Measurements from ENCODE around the gene FANCE. TPM values are rescaled to one million over a fixed set of nuclear protein-coding genes. Genes with fewer than 3 reads are reported as not detected.

FANCE gene
- total RNA-seq, 2 experiments from 2014 or later: 1.6 to 1.7 TPM

GRCh38 chr6:35506536-35506935, 54.4 kb downstream of the FANCE start:
- no peak overlapping the region for H3K4me3 Mint-ChIP-seq
- H3K9me3 Mint-ChIP-seq: no peaks in the 10 kb centered on the region
- H3K27ac Mint-ChIP-seq: no peak overlapping the region
- intact Hi-C loops (cut with DNase I, micrococcal nuclease): no loop called here
- no peak overlapping the region for H3K4me3 ChIP-seq (ENCODE audit: low read length)
- H3K36me3 Mint-ChIP-seq (ENCODE audit: low read depth): no peaks in the 10 kb centered on the region
- ATAC-seq (ENCODE audit: poor library complexity) (no peak), DNase-seq (no peak)
- H3K27me3 ChIP-seq (ENCODE audit: control insufficient read depth in 1 of 2, insufficient read depth in 2 of 2, low read length in 2 of 2): peaks cover 15 to 21% of the 10 kb centered on the region in 2 experiments
- H3K36me3 ChIP-seq (ENCODE audit: insufficient read depth, low read length): no peaks in the 10 kb centered on the region
- ChIA-PET POLR2A (no interaction called here), CTCF (no interaction called here)
- H3K27ac ChIP-seq (ENCODE audit: low read depth in 1 of 2, low read length in 2 of 2): no peak overlapping the region
- H3K27me3 Mint-ChIP-seq: peaks cover 18% of the 10 kb centered on the region
- H3K9me3 ChIP-seq (ENCODE audit: control insufficient read depth in 1 of 2, insufficient read depth in 1 of 2, low read length in 2 of 2): peaks cover 0 to 2% of the 10 kb centered on the region in 2 experiments
- no peaks in the 10 kb centered on the region for H3K4me1 Mint-ChIP-seq (ENCODE audit: low read depth)
- TF ChIP-seq, protein P1, sequence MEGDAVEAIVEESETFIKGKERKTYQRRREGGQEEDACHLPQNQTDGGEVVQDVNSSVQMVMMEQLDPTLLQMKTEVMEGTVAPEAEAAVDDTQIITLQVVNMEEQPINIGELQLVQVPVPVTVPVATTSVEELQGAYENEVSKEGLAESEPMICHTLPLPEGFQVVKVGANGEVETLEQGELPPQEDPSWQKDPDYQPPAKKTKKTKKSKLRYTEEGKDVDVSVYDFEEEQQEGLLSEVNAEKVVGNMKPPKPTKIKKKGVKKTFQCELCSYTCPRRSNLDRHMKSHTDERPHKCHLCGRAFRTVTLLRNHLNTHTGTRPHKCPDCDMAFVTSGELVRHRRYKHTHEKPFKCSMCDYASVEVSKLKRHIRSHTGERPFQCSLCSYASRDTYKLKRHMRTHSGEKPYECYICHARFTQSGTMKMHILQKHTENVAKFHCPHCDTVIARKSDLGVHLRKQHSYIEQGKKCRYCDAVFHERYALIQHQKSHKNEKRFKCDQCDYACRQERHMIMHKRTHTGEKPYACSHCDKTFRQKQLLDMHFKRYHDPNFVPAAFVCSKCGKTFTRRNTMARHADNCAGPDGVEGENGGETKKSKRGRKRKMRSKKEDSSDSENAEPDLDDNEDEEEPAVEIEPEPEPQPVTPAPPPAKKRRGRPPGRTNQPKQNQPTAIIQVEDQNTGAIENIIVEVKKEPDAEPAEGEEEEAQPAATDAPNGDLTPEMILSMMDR (IDR thresholded peaks at IDR 0.05): no peak
- peaks cover 2% of the 10 kb centered on the region for H3K4me1 ChIP-seq (ENCODE audit: insufficient read depth, low read length)

GRCh38 chr6:35507221-35507620, 55.1 kb downstream of the FANCE start:
- peaks cover 20 to 26% of the 10 kb centered on the region in 2 experiments for H3K27me3 ChIP-seq (ENCODE audit: control insufficient read depth in 1 of 2, insufficient read depth in 2 of 2, low read length in 2 of 2)
- H3K36me3 Mint-ChIP-seq (ENCODE audit: low read depth): no peaks in the 10 kb centered on the region

GRCh38 chr6:35508027-35508426, 55.9 kb downstream of the FANCE start:
- Histone ChIP-seq H3K36me3 (ENCODE audit: insufficient read depth, low read length) (no peaks in the 10 kb centered on the region), H3K27me3 (ENCODE audit: control insufficient read depth in 1 of 2, insufficient read depth in 2 of 2, low read length in 2 of 2) (peaks cover 21 to 27% of the 10 kb centered on the region in 2 experiments), H3K4me1 (ENCODE audit: insufficient read depth, low read length) (peaks cover 4% of the 10 kb centered on the region), H3K27ac (ENCODE audit: low read depth in 1 of 2, low read length in 2 of 2) (no peak overlapping the region), H3K9me3 (ENCODE audit: control insufficient read depth in 1 of 2, insufficient read depth in 1 of 2, low read length in 2 of 2) (peaks cover 0 to 10% of the 10 kb centered on the region in 2 experiments), H3K4me3 (ENCODE audit: low read length) (no peak overlapping the region)
- POLR2A ChIA-PET: no interaction called here
- Mint-ChIP-seq H3K36me3 (ENCODE audit: low read depth) (no peaks in the 10 kb centered on the region), H3K4me1 (ENCODE audit: low read depth) (no peaks in the 10 kb centered on the region), H3K9me3 (no peaks in the 10 kb centered on the region), H3K27me3 (peaks cover 20% of the 10 kb centered on the region), H3K27ac (no peak overlapping the region), H3K4me3 (no peak overlapping the region)
- TF ChIP-seq, protein P1 (IDR thresholded peaks at IDR 0.05): no peak
- no peak for DNase-seq
- intact Hi-C loops (cut with DNase I, micrococcal nuclease): no loop called here
- CTCF ChIA-PET: interaction anchor here (1.2 kb wide), 1 partner anchor 12 kb away, joined by 3 read pairs; no protein-coding TSS in a partner anchor
- no peak for ATAC-seq (ENCODE audit: poor library complexity)

More at GRCh38 chr6:35507221-35507620, 55.1 kb downstream of the FANCE start:
- ATAC-seq (ENCODE audit: poor library complexity) (no peak), DNase-seq (no peak)
- H3K4me1 ChIP-seq (ENCODE audit: insufficient read depth, low read length): peaks cover 4% of the 10 kb centered on the region
- H3K4me3 ChIP-seq (ENCODE audit: low read length): no peak overlapping the region
- peaks cover 14% of the 10 kb centered on the region for H3K27me3 Mint-ChIP-seq
- TF ChIP-seq, protein P1 (IDR thresholded peaks at IDR 0.05): no peak
- H3K27ac ChIP-seq (ENCODE audit: low read depth in 1 of 2, low read length in 2 of 2): no peak overlapping the region
- H3K27ac Mint-ChIP-seq: no peak overlapping the region
- H3K4me1 Mint-ChIP-seq (ENCODE audit: low read depth): no peaks in the 10 kb centered on the region
- CTCF ChIA-PET: interaction anchor here (1.2 kb wide), 1 partner anchor 11 kb away, joined by 3 read pairs; no protein-coding TSS in a partner anchor
- H3K9me3 ChIP-seq (ENCODE audit: control insufficient read depth in 1 of 2, insufficient read depth in 1 of 2, low read length in 2 of 2): peaks cover 0 to 8% of the 10 kb centered on the region in 2 experiments
- H3K36me3 ChIP-seq (ENCODE audit: insufficient read depth, low read length): no peaks in the 10 kb centered on the region
- H3K9me3 Mint-ChIP-seq: no peaks in the 10 kb centered on the region
- H3K4me3 Mint-ChIP-seq: no peak overlapping the region
- POLR2A ChIA-PET: no interaction called here
- intact Hi-C loops (cut with DNase I, micrococcal nuclease): no loop called here

All from CD4-positive, alpha-beta T cell (primary cell).